Ectodermal cell (in vitro differentiated cells): ENCODE data around the gene IKZF1.

Experiments
- H3K27ac ChIP-seq: 2 replicates; pipeline ENCODE4 v1.7.0; 2013; ENCODE audit warnings: mild to moderate bottlenecking, low read depth, low read length; ENCODE audit not compliant: insufficient read depth, poor library complexity, severe bottlenecking
- H3K27me3 ChIP-seq: 2 replicates; pipeline ENCODE4 v1.7.0; 2013; ENCODE audit warnings: mild to moderate bottlenecking, low read length; ENCODE audit not compliant: insufficient read depth, control insufficient read depth, poor library complexity, severe bottlenecking
- H3K36me3 ChIP-seq: one replicate; pipeline ENCODE4 v1.7.0; 2013; ENCODE audit warnings: low read length; ENCODE audit not compliant: control insufficient read depth, insufficient read depth
- H3K4me1 ChIP-seq: one replicate; pipeline ENCODE4 v1.7.0; 2013; ENCODE audit warnings: low read length; ENCODE audit not compliant: control insufficient read depth, insufficient read depth
- H3K4me3 ChIP-seq: 2 replicates; pipeline ENCODE4 v1.7.0; 2013; ENCODE audit warnings: low read depth, low read length, control low read depth; ENCODE audit not compliant: insufficient read depth
- H3K9me3 ChIP-seq: 2 replicates; pipeline ENCODE4 v1.7.0; 2013; ENCODE audit warnings: mild to moderate bottlenecking, low read length, moderate library complexity; ENCODE audit not compliant: control insufficient read depth
- WGBS, 2 experiments: methylation state at CpG; one replicate each; pipeline ENCODE4 v1.1.7; 2013; ENCODE audit warnings: missing lambda C conversion rate in 2 of 2; 5-methylcytosine and 5-hydroxymethylcytosine counted together

Gene IKZF1

DNA sequence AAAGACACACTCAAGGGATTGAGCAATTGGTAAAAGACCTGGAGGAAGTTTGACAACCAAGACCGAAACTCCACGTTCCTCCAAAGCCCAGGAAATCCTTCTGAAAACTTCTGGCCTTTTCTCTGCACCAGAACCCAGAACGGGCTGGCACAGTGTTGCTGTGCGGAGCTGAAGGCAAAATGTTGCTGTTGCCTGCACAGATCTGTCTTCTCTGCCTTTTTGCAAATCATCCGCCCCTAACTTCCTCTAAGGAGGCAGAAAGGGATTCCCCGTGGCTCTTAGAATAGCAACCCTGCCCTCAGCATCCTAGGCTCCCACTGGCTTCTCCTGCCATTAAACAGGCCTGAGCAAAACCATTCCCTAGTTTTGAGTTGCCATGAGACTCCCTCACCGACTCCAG lies 100.7 kb downstream of the IKZF1 start:
- H3K27me3 ChIP-seq, result no peaks in the 10 kb centered on the region
- WGBS, 2 experiments, result 95 to 96% methylated on average over 7 of the region's 7 CpGs
- no peak overlapping the region for H3K4me3 ChIP-seq
- no peak overlapping the region for H3K27ac ChIP-seq
- H3K4me1 ChIP-seq, result no peaks in the 10 kb centered on the region
- no peaks in the 10 kb centered on the region for H3K36me3 ChIP-seq
- no peaks in the 10 kb centered on the region for H3K9me3 ChIP-seq

DNA sequence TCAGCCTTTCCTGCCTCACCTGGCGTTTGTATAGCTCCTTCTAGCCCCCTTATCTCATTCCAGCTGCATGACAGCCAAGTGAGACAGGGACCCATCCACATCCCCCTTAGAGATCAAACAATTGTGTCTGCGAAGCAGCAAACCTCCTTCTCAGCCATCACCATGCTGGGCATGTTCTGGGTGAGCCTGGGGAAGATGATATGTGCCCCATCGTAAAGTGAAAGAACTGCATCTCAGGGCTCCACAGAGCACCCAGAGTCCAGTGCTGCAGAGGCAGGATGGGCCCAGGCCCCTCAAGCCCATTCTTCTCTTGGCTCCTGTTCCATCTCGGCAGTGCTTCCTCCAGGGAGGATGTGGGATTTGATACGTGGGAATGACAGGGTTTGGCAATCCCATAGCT lies 102.4 kb downstream of the IKZF1 start:
- Histone ChIP-seq H3K27ac (no peak overlapping the region), H3K4me1 (no peaks in the 10 kb centered on the region), H3K9me3 (no peaks in the 10 kb centered on the region), H3K27me3 (no peaks in the 10 kb centered on the region), H3K4me3 (no peak overlapping the region), H3K36me3 (no peaks in the 10 kb centered on the region)
- WGBS, 2 experiments, result 92 to 93% methylated on average over 5 of the region's 5 CpGs

DNA sequence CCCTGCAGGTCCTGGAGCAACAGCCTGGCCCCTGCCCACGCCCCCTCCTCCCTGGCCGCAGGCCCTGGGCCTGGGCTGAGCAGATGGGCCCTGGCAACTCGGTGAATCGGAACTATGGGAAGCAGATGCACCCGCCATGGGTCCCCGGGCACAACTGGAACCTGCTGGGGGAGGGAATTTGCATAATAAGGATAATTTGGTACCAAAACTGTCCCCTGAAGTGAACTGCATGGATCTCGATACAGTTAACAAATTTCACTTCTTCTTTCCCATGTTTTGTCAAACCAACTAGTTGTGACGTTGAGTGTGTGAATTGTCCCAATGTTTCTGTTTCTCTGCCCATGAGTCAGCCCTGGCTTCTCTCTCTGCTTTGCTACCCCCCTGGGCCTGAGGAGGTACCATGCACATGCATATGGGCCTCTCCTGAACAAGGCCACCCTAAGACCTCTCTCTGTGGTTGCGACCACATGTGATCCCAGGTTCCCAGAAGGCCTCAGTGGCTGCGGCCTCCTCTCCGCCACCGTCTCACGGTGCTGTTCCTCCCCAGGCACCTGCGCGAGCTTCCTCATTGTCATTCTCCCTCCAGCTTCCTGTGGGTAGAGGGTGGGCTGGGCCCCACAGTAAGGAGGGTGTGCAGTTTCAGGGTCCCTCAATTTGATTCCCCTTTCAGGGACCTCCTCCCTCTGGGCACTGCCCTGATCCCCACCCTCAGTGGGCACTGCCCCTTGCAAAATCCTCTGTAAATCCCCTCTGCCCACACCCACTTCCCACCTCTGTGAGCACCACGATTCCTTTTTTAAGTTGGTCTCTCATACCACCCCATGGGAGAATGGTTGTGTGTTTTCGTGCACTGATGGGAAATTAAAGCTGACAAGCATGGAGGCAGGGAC lies 105.6 kb downstream of the IKZF1 start:
- no peak overlapping the region for H3K27ac ChIP-seq
- no peaks in the 10 kb centered on the region for H3K27me3 ChIP-seq
- no peaks in the 10 kb centered on the region for H3K36me3 ChIP-seq
- no peaks in the 10 kb centered on the region for H3K4me1 ChIP-seq
- 89 to 94% methylated on average over 17 of the region's 17 CpGs for WGBS, 2 experiments
- no peak overlapping the region for H3K4me3 ChIP-seq
- H3K9me3 ChIP-seq, result no peaks in the 10 kb centered on the region

DNA sequence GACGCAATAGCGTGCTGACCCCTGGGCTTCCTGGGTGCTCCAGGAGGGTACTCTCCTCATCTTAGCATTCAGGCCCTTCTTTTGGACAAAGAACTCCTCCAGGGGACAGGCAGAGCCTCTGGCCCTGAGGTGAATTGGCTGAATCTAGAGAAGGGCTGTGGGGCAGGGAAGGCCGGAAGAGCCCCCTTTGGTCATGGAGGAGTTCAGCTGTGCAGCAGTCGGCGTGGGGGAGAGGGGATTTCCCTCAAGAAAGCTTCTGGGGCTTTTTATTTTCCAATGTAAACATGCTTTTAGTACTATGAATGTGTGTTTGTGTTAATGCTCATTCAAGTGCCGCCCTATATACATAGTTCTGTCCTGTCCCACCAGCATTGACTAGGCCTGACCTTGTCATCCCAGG lies 106.8 kb downstream of the IKZF1 start:
- no peaks in the 10 kb centered on the region for H3K36me3 ChIP-seq
- no peaks in the 10 kb centered on the region for H3K4me1 ChIP-seq
- WGBS, 2 experiments, result 91 to 94% methylated on average over 6 of the region's 6 CpGs
- H3K27ac ChIP-seq, result no peak overlapping the region
- H3K9me3 ChIP-seq, result no peaks in the 10 kb centered on the region
- H3K27me3 ChIP-seq, result no peaks in the 10 kb centered on the region
- H3K4me3 ChIP-seq, result no peak overlapping the region

DNA sequence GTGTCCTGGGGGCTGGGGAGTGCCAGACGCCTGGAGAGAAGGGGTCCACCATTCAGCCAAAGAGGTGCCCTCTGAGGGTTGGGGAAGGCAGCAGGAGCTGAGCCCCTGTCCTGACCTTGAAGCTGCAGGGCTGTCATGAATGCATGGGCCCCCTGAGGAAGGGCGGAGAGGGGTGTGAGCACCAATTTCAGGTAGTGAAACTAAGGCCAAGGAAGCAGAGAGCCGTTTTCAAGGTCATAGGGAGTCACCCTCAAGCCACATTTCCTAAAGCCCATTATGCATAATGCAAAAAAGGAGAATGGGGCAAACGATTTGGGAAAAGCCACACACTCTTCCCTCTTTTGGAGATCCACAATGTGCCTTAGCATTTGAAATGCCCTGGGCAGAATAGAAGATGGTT lies 108.5 kb downstream of the IKZF1 start:
- Histone ChIP-seq H3K4me3 (no peak overlapping the region), H3K36me3 (no peaks in the 10 kb centered on the region)
- WGBS, 2 experiments, result 80 to 81% methylated on average over 4 of the region's 4 CpGs

DNA sequence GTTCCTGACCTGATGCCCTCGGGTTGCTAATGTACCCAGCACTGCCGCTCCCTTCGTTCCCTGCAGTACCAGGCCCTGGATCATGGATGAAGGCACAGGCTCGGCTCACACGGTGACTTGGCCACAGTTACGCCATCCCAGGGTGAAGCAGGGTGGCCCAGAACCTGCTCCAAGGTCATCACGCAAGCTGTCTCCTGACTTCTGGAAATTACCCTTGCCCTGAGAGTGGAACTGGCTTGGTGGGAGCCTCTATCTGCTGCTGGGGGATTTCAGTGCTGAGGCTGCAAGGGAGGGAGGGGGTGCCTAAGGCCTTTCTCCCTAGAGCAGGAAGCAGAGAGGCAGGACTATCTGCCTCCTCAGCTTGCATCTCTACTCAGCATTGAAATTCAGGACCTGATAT lies 109.0 kb downstream of the IKZF1 start:
- H3K27ac ChIP-seq, result no peak overlapping the region
- no peaks in the 10 kb centered on the region for H3K4me1 ChIP-seq
- H3K9me3 ChIP-seq, result no peaks in the 10 kb centered on the region
- no peaks in the 10 kb centered on the region for H3K36me3 ChIP-seq
- no peak overlapping the region for H3K4me3 ChIP-seq
- 94 to 95% methylated on average over 7 of the region's 7 CpGs for WGBS, 2 experiments
- H3K27me3 ChIP-seq, result no peaks in the 10 kb centered on the region

More for the DNA sequence above, 108.5 kb downstream of the IKZF1 start:
- Histone ChIP-seq H3K9me3 (no peaks in the 10 kb centered on the region), H3K27me3 (no peaks in the 10 kb centered on the region), H3K4me1 (no peaks in the 10 kb centered on the region), H3K27ac (no peak overlapping the region)

DNA sequence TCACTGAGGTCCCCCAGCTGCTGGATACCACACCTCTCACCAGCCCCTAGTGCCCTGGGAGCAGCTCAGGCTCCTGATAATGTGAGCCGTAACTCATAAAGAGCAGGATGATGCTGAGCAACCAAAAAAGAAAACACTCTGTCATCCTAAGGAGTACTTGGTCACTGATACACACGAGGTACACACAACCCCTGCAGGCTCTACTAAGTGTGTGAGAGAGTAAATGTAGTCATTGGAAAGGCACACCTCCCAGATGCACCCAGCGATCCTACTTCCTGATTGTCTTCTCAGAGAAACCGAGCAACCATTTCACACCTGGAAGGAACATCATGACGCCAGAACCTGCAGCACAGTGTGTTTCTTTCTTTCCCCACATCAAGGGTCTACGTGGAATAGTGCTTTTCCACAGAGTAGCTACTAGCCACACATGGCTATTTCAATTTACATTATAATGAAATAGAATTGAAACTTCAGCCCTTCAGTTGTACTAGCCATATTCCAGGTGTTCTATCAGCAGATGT lies 111.4 kb downstream of the IKZF1 start:
- 92 to 93% methylated on average over 6 of the region's 6 CpGs for WGBS, 2 experiments
- Histone ChIP-seq H3K9me3 (no peaks in the 10 kb centered on the region), H3K36me3 (no peaks in the 10 kb centered on the region), H3K27me3 (no peaks in the 10 kb centered on the region), H3K4me1 (no peaks in the 10 kb centered on the region), H3K4me3 (no peak overlapping the region), H3K27ac (no peak overlapping the region)

DNA sequence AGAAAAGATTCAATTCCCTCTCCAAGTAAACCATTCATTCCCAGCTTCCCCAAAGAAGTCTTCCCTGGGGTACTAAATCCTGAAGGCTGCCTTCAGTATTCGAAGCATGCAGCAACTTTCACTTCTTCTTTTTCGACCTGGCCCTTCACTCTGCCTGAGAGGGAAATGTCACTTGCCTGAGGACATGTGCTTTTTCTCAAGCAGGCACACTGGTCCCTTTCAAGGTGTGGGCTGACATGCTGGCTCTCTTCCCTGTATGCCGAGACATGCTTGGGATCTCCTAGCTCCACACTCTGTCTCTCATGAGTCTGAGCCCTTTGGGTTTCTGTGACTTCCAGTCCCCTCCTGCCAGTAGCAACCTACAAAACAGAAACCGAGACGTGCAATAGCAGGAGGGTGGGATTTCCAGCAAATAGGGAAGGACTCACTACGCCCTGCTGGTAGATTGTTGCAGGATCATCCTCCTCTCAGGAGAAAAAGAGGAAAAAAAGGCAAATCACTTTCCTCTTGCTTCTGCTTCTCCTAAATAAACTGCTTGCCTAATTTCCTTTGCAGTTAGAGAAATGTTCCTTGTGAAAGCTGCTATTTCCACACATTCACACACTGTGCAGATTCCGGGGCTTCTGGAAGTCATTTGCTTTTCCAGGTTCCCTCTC lies 112.1 kb downstream of the IKZF1 start:
- WGBS, 2 experiments, result 69 to 76% methylated on average over 7 of the region's 7 CpGs
- Histone ChIP-seq H3K4me3 (no peak overlapping the region), H3K36me3 (no peaks in the 10 kb centered on the region), H3K27ac (no peak overlapping the region), H3K9me3 (no peaks in the 10 kb centered on the region), H3K4me1 (no peaks in the 10 kb centered on the region), H3K27me3 (no peaks in the 10 kb centered on the region)

DNA sequence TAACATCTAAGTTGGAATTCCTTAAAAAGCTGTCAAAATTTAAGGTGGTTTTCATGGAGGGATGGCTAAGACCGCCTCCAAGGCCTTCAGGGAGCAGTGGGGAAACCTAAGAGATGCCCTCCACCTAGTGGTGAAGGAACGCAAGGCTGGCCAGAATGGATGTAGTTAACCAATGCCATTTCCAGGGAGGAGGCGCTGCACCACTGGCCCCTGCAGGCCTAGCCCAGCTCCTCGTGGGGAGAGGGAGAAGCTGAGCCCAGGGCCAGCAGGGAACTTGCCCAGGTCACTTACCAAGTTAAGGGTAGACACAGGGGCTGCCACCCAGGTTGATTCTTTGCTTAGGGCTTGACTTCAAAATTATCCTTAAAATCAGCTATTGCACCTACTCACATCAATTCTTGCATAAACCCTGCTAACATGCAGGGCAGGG lies 113.6 kb downstream of the IKZF1 start:
- no peak overlapping the region for H3K4me3 ChIP-seq
- no peak overlapping the region for H3K27ac ChIP-seq
- H3K9me3 ChIP-seq, result no peaks in the 10 kb centered on the region
- H3K4me1 ChIP-seq, result no peaks in the 10 kb centered on the region
- no peaks in the 10 kb centered on the region for H3K27me3 ChIP-seq
- H3K36me3 ChIP-seq, result no peaks in the 10 kb centered on the region
- WGBS, 2 experiments, result 4 to 13% methylated on average over 4 of the region's 4 CpGs

DNA sequence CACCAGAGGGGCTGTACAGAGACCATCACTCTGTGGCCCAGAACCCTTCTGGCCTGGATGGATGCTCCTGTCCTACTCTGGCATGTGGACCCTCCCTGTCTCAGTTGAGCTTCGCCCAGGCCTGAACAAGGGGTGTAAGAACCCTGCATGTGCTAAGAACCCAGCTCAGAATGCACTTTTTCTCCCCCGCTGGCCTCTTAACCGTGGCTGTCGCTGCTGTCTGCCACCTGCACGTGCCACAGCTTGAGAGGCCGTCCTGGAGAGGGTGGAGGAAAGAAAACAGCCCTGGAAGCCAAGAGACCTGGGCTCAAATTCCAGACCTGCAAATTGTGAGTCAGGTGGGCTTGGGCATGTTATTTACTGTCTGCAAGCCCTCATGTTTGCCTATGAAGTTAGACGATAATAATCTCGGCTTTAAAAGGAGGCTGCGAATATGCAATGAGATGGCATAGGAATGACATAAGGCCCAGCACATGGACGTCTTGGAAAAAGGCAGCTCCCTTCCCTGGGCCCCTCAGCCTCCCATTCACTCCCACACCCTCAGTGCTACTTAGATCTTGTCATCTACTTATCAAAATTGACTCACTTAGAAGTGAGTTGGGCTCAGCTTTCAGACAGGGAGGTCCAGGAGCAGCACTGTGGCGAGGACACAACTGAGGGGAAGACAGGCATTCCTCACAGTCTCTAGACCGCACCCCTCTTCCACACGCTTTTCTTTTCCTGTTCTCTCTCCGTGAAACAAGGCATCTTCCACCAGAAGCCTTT lies 114.2 kb downstream of the IKZF1 start:
- no peak overlapping the region for H3K27ac ChIP-seq
- 80 to 81% methylated on average over 14 of the region's 14 CpGs for WGBS, 2 experiments
- H3K4me1 ChIP-seq, result no peaks in the 10 kb centered on the region
- no peak overlapping the region for H3K4me3 ChIP-seq
- no peaks in the 10 kb centered on the region for H3K9me3 ChIP-seq
- H3K27me3 ChIP-seq, result no peaks in the 10 kb centered on the region
- no peaks in the 10 kb centered on the region for H3K36me3 ChIP-seq
